Neural progenitor cell (in vitro differentiated cells): ENCODE measurements around the gene CLIC5.
A peak's percentile ranks its signal among the peaks of the same experiment; 100 is the strongest.

Experiments
- CTCF ChIP-seq: fragments of 200-600 bp; sonication (generic); IDR thresholded peaks from 2 replicates; pipeline ENCODE4 v1.5.1; 2017; ENCODE audit warnings: antibody characterized with exemption, mild to moderate bottlenecking
- EZH2 ChIP-seq: fragments of 200-600 bp; sonication (generic); IDR thresholded peaks from 2 replicates; pipeline ENCODE4 v1.6.1; 2017; ENCODE audit warnings: antibody characterized with exemption, mild to moderate bottlenecking, moderate library complexity
- EZH2phosphoT487 ChIP-seq: fragments of 200-600 bp; sonication (generic); IDR thresholded peaks from 2 replicates; pipeline ENCODE4 v1.6.1; 2017; ENCODE audit warnings: antibody characterized with exemption

DNA sequence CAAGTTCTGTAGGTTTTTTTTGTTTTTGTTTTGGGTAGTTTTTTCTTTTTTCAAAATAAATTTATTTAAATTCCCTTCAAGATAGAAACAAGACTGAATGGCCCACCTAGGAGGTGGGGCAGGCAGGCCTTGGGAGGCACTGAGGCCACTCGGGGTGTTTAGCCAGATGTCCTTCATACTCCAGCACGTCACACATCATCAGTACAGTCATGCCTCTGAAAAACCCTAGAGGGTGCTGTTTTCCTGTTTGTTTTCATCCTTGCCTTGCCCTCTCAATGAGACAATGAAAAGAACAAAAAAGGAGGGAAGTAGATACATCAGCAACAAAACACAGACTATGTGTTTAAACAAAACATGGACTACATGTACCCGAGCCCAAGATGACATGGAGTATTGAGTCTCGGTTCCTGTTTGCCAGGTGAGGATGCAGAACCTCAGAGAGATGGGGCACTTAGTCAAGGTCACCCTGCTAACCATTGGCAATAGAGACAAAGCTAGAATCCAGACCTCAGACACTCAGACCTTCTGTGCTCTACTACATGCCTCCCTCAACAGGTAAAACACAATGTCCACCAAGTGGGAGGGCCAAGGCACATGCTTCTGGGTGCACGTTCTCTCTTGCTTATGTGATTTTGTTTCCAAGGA lies 26.8 kb upstream of the CLIC5 start:
- peak; percentile 75 for TF ChIP-seq CTCF
- TF ChIP-seq EZH2: no peak
- no peak for TF ChIP-seq EZH2phosphoT487
